Common myeloid progenitor, CD34-positive (primary cell): ENCODE results near the gene DAAM2.

Experiments
- CTCF ChIA-PET: fragments of 350-600 bp; sonication (Branson Sonifier 250); formaldehyde crosslinking; loops from one replicate; lab custom pipeline; 2021; ENCODE audit warnings: antibody characterized with exemption; lab: Charles Lee
- POLR2A ChIA-PET: fragments of 350-600 bp; sonication (Branson Sonifier 250); formaldehyde crosslinking; loops from one replicate; lab custom pipeline; 2021; ENCODE audit warnings: antibody characterized with exemption; lab: Charles Lee
- DNase-seq, 3 donors: peaks; one replicate each; pipeline versions ENCODE4 v3.0.0 to v3.0.0-alpha.2; 2013
- H3K27ac ChIP-seq, 2 experiments: 1 replicate in 1 of 2; 2 replicates in 1 of 2; pipeline ENCODE4 v1.7.0; 2013; ENCODE audit warnings: inconsistent platforms in 2 of 2, low read length in 2 of 2, mild to moderate bottlenecking in 2 of 2, low read depth in 1 of 2, moderate library complexity in 1 of 2; ENCODE audit not compliant: severe bottlenecking in 2 of 2, insufficient read depth in 1 of 2, poor library complexity in 1 of 2
- H3K27me3 ChIP-seq, 5 experiments: replicated peaks in 2 of 5; 1 replicate in 3 of 5; 2 replicates in 2 of 5; pipeline versions ENCODE4 v1.6.1 to v1.7.0; 2013; ENCODE audit warnings: low read length in 4 of 5, mild to moderate bottlenecking in 2 of 5, moderate library complexity in 2 of 5, inconsistent platforms in 1 of 5; ENCODE audit not compliant: insufficient read depth in 5 of 5, control insufficient read depth in 4 of 5
- H3K36me3 ChIP-seq, 4 experiments: 1 replicate in 2 of 4; 2 replicates in 2 of 4; pipeline versions ENCODE4 v1.6.1 to v1.7.0; 2013; ENCODE audit warnings: low read length in 3 of 4, control low read depth in 1 of 4, mild to moderate bottlenecking in 1 of 4; ENCODE audit not compliant: control insufficient read depth in 4 of 4, insufficient read depth in 4 of 4
- H3K4me1 ChIP-seq, 4 experiments: 1 replicate in 3 of 4; 2 replicates in 1 of 4; pipeline versions ENCODE4 v1.6.1 to v1.7.1; 2013; ENCODE audit warnings: low read length in 3 of 4, mild to moderate bottlenecking in 3 of 4, control low read depth in 1 of 4, inconsistent platforms in 1 of 4, moderate library complexity in 1 of 4; ENCODE audit not compliant: control insufficient read depth in 4 of 4, insufficient read depth in 4 of 4; ENCODE audit errors: control extremely low read depth in 1 of 4
- H3K4me3 ChIP-seq, 7 experiments: 1 replicate in 4 of 7; 2 replicates in 3 of 7; pipeline versions ENCODE4 v1.5.1 to v1.7.0; 2013; ENCODE audit warnings: mild to moderate bottlenecking in 7 of 7, low read length in 6 of 7, moderate library complexity in 6 of 7, inconsistent platforms in 2 of 7, low read depth in 2 of 7, control low read depth in 1 of 7; ENCODE audit not compliant: insufficient read depth in 4 of 7, control insufficient read depth in 1 of 7; ENCODE audit errors: extremely low read depth in 1 of 7
- H3K9me3 ChIP-seq, 5 experiments: 1 replicate in 4 of 5; 2 replicates in 1 of 5; pipeline versions ENCODE4 v1.6.1 to v1.7.1; 2013; ENCODE audit warnings: low read length in 4 of 5, mild to moderate bottlenecking in 2 of 5, inconsistent platforms in 1 of 5, low read depth in 1 of 5, moderate library complexity in 1 of 5; ENCODE audit not compliant: control insufficient read depth in 4 of 5, insufficient read depth in 2 of 5; ENCODE audit errors: control extremely low read depth in 1 of 5
- WGBS: methylation state at CpG from one replicate; pipeline ENCODE4 v1.1.5; 2013; ENCODE audit not compliant: insufficient coverage; 5-methylcytosine and 5-hydroxymethylcytosine counted together

DAAM2 gene

DNA sequence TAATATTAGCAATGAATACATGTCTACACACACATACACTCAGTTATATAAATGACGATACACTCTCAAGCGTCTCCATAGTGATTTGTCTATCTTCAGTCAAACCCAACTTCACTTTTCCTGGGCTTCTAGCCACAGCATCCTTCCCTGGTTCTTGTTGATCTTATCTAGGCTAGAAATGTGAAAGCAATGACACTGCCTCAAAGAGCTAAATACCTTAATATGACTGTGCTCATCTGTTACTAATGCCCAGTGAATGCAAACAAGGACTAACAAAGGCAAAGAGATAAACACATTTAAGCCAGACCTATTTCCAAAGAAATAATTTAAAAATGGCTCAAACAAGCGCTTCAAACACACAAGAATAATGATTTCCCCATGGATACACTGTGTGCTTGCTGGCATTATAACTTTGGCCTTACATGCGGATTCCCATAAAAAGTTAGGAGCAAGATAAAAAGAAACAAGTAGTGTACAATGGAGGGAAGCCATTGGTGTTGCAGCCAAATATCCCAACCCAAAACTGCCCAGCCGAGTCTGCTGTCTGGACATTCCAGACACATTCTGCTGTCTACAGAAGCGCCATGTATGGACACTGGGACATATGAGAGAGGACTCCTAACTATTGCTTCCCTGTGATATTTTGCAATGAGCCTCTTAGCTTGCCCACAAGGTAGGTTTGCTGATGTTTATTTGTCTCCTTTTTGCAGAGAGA, 19.5 kb upstream of the DAAM2 start:
- Histone ChIP-seq H3K9me3 (no peaks in the 10 kb centered on the region), H3K36me3 (no peaks in the 10 kb centered on the region), H3K27me3 (peaks cover 0 to 2% (median 0%) of the 10 kb centered on the region in 5 experiments), H3K4me1 (peaks cover 0 to 4% (median 0%) of the 10 kb centered on the region in 4 experiments), H3K27ac (no peak overlapping the region), H3K4me3 (no peak overlapping the region)
- ChIA-PET POLR2A (no interaction called here), CTCF (no interaction called here)
- WGBS = 100% methylated on average over 3 of the region's 6 CpGs
- DNase-seq = peak in 2 of 3 donors; percentile 9 to 21

DNA sequence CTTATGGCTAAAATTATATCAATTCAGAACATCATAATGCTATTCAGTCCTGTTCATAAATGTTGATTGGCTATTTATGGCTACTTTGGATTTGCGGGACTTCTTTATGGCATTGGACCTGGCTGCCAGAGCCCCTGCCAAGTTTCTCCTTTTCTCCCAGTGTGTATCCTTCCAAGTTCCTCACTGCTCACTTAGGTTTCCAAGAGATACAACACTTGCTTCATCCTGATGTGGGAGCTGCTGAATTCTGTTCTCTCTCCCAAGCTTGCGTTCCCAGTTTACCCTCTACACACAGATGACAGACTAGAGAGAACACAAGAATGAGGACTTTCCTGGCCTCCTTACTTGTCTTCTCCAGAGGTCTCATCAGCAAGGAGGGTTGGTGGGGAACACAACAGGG, 18.4 kb upstream of the DAAM2 start:
- DNase-seq = no peak
- H3K9me3 ChIP-seq = no peaks in the 10 kb centered on the region
- H3K4me1 ChIP-seq = peaks cover 0 to 4% (median 0%) of the 10 kb centered on the region in 4 experiments
- ChIA-PET CTCF (no interaction called here), POLR2A (no interaction called here)
- no peak overlapping the region for H3K27ac ChIP-seq
- H3K36me3 ChIP-seq = no peaks in the 10 kb centered on the region
- H3K4me3 ChIP-seq = no peak overlapping the region
- 100% methylated on average over 2 of the region's 2 CpGs for WGBS
- H3K27me3 ChIP-seq = peaks cover 0 to 4% (median 0%) of the 10 kb centered on the region in 5 experiments

DNA sequence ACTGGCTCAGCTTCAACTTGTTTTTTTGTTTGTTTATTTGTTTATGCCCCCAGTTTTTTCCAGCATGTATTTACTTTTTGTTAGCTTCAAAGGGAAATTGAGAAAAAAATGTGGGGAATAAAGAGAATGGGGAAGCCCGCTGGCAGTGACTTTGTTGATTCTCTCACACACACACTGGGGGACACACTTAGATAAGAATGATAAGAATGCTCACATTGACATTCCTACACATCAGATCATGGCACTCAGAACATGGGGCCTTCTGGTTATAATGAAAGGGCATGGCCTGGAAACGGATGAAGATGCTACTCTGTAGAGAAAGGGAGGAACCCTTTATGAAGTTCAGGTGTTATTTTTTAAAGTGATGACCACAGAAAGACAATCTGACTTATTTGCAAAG, 15.6 kb upstream of the DAAM2 start:
- H3K9me3 ChIP-seq = peaks cover 0 to 4% (median 0%) of the 10 kb centered on the region in 5 experiments
- ChIA-PET POLR2A (no interaction called here), CTCF (no interaction called here)
- H3K4me1 ChIP-seq = peaks cover 0 to 4% (median 0%) of the 10 kb centered on the region in 4 experiments
- no peak overlapping the region for H3K27ac ChIP-seq
- no peak overlapping the region for H3K4me3 ChIP-seq
- H3K27me3 ChIP-seq = peaks cover 0 to 4% (median 0%) of the 10 kb centered on the region in 5 experiments
- H3K36me3 ChIP-seq = no peaks in the 10 kb centered on the region
- no CpG with 5 or more reads among the region's 2 CpGs for WGBS
- DNase-seq = no peak

DNA sequence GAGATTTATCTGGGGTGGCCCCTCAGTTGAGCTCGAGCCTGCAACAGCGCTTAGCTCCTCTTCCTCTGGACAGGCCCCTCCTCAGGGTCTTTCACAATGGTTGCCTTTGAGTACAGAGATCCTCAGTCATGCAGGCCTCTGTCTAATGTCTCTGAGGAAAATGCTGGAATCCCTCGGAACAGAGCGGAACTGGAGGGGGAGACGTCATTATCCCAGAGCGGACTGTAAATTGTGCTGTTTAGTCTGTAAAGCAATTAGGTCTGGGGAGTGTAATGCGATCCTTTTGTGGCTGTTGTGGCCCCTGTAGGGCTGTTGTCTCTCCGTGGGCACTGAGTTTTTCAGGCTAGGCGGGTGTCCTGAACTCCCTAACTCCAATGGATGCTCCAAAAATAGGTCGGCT, 15.0 kb upstream of the DAAM2 start:
- peaks cover 0 to 4% (median 0%) of the 10 kb centered on the region in 5 experiments for H3K9me3 ChIP-seq
- POLR2A ChIA-PET = no interaction called here
- H3K27me3 ChIP-seq = peaks cover 0 to 4% (median 0%) of the 10 kb centered on the region in 5 experiments
- WGBS = 90% methylated on average over 8 of the region's 10 CpGs
- no peak for DNase-seq
- H3K27ac ChIP-seq = no peak overlapping the region
- CTCF ChIA-PET = no interaction called here
- H3K36me3 ChIP-seq = no peaks in the 10 kb centered on the region
- peaks cover 0 to 4% (median 0%) of the 10 kb centered on the region in 4 experiments for H3K4me1 ChIP-seq
- no peak overlapping the region for H3K4me3 ChIP-seq

DNA sequence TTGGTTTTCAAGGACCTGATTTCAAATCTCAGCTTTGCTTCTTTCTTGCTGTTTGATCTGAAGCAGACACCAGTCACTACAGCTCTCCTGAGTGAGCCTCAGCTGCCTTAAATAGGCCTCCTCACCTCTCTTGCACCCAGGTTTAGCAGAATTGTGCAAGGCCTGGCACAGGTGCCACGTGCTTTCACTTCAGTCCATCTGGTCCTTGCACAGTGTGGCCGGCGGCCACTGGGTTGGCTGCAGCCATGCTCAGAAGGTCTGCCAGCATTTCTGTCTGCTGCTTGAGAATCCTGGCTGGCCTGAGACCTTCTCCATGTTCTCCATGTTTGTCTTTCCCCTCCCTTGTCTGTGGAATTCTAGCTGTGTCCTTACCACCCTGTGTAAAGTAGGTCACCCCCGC, 14.5 kb upstream of the DAAM2 start:
- H3K36me3 ChIP-seq = no peaks in the 10 kb centered on the region
- POLR2A ChIA-PET = no interaction called here
- no peak overlapping the region for H3K27ac ChIP-seq
- DNase-seq = no peak
- H3K4me1 ChIP-seq = peaks cover 0 to 1% (median 0%) of the 10 kb centered on the region in 4 experiments
- peaks cover 0 to 4% (median 2%) of the 10 kb centered on the region in 5 experiments for H3K9me3 ChIP-seq
- CTCF ChIA-PET = no interaction called here
- H3K4me3 ChIP-seq = no peak overlapping the region
- H3K27me3 ChIP-seq = peaks cover 0 to 4% (median 0%) of the 10 kb centered on the region in 5 experiments
- WGBS = 95% methylated on average over 4 of the region's 4 CpGs

DNA sequence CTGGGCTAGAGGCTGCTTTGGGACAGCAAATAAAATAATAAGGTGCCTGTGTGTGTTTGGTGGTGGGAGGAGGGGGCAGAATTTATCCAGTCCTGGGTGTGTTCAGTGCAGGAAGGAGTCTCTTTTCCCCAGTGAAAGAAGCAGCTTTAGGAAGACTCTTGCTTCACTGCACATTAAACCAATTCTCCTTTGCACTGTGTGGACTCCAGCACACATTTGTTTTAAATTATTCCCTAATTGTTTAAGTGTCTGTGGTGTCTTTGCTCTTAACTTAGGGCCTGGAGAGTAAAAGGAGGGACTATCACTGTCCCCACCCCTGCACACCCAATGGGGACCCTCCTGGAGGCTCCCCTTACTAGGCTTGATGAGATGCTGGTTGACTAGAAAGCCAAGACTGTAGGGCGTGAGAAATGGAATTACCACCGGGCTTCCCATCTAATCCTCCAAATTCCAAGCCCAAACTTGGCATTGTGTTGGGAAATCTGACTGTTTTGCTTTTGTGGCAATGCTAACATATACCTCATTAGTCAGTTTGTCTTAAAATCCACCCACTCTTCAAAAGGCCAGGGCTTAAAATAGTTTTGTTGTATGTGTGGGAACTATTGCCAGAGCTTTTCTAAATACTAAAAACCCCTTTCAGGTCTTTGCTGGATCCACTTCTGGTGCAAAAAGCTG, 13.5 kb upstream of the DAAM2 start:
- 80% methylated on average over 1 of the region's 2 CpGs for WGBS
- H3K27me3 ChIP-seq = peaks cover 0 to 4% (median 0%) of the 10 kb centered on the region in 5 experiments
- H3K36me3 ChIP-seq = no peaks in the 10 kb centered on the region
- no peak overlapping the region for H3K27ac ChIP-seq
- CTCF ChIA-PET = no interaction called here
- H3K9me3 ChIP-seq = peaks cover 0 to 7% (median 2%) of the 10 kb centered on the region in 5 experiments
- POLR2A ChIA-PET = no interaction called here
- DNase-seq = no peak
- no peaks in the 10 kb centered on the region for H3K4me1 ChIP-seq
- no peak overlapping the region for H3K4me3 ChIP-seq

DNA sequence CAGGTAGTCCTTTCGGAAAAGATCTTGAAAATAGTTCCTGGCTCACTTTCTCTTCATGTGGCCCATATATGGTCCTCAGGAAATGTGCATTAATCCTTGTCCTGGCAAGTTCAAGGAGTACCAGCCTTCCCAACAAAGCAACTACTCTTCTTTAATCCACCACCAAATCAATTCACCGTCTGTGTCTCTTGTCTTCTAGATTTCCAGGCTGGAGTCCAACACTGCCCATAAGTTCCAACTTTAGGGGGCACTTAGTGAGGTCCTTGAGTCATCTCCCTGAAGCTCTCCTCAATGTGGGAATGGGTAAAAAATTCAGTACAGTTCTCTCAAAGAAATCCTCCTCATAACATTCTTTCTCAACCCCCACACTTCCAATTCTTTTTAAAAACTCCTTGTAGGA, 6.9 kb upstream of the DAAM2 start:
- Histone ChIP-seq H3K27ac (no peak overlapping the region), H3K4me1 (no peaks in the 10 kb centered on the region), H3K9me3 (peaks cover 0 to 8% (median 2%) of the 10 kb centered on the region in 5 experiments), H3K36me3 (no peaks in the 10 kb centered on the region), H3K27me3 (peaks cover 0 to 3% (median 0%) of the 10 kb centered on the region in 5 experiments), H3K4me3 (no peak overlapping the region)
- no peak for DNase-seq
- CTCF ChIA-PET = no interaction called here
- POLR2A ChIA-PET = no interaction called here
- WGBS = 95% methylated on average over 2 of the region's 2 CpGs
